Sciatic nerve (tissue), 2 donors: ENCODE data around the gene ALG8. TPM values are rescaled to one million over a fixed set of nuclear protein-coding genes. Genes with fewer than 3 reads are reported as not detected.
"Not testable (repeated sequence)": the region's sequence is repeated elsewhere in the genome, so short reads cannot be mapped to it uniquely, and the experiment has no call there.

Source experiments
- ATAC-seq: fragments of 200-7000 bp; cut with Tn5 transposase; one replicate; pipeline ENCODE4 v1.9.1; 2020; ENCODE audit warnings: mild to moderate bottlenecking, moderate library complexity
- DNase-seq: peaks from one replicate; pipeline ENCODE4 v3.0.0-alpha.2; 2020; ENCODE audit warnings: low spot score
- intact Hi-C: fragments of 100-400 bp; cut with DNase I; formaldehyde crosslinking; loops from one replicate; pipeline ENCODE4 v1.14.2; 2022
- total RNA-seq: library from RNA; stranded (reverse); fragmentation: NEBNext Ultra II Directional; extraction: Animal tissue kit (Norgen Biotek cat#: 25700); gene quantifications from one replicate; pipeline ENCODE4 v1.2.1, GENCODE V29; 2021
- donor health status: DM: no; HTN: no; CAD: no.
- donor health status: DM: no; HTN: no; CAD: no.

ALG8 gene
- total RNA-seq, 1 donor from 2014 or later, result 30.9 TPM

- intact Hi-C loops, result no loop called here
- DNase-seq, result no peak
Observed at GRCh38 chr11:78078218-78079167, 60.9 kb downstream of the ALG8 start.

GRCh38 chr11:78077592-78077991 lies 61.8 kb downstream of the ALG8 start:
- ATAC-seq, intact Hi-C loops, DNase-seq: not testable (repeated sequence)

More at GRCh38 chr11:78078218-78079167, 60.9 kb downstream of the ALG8 start:
- ATAC-seq, result no peak

- ATAC-seq (no peak), DNase-seq (no peak)
- intact Hi-C loops, result no loop called here
Observed at GRCh38 chr11:78076733-78077403, 62.6 kb downstream of the ALG8 start.

- ATAC-seq, result no peak
- DNase-seq, result no peak
- intact Hi-C loops, result no loop called here
Observed at GRCh38 chr11:78074756-78075155, 64.7 kb downstream of the ALG8 start.

- no peak for ATAC-seq
- intact Hi-C loops, result no loop called here
- no peak for DNase-seq
Observed at GRCh38 chr11:78072455-78072854, 67.0 kb downstream of the ALG8 start.

GRCh38 chr11:78071717-78072116 lies 67.7 kb downstream of the ALG8 start:
- DNase-seq, result no peak
- intact Hi-C loops, result no loop called here
- no peak for ATAC-seq

- DNase-seq (no peak), ATAC-seq (no peak)
- intact Hi-C loops, result no loop called here
Observed at GRCh38 chr11:78070621-78071020, 68.8 kb downstream of the ALG8 start.

GRCh38 chr11:78069465-78069864 lies 70.0 kb downstream of the ALG8 start:
- DNase-seq, result no peak
- intact Hi-C loops, result no loop called here
- no peak for ATAC-seq

- ATAC-seq, result no peak
- DNase-seq, result no peak
- intact Hi-C loops, result no loop called here
Observed at GRCh38 chr11:78067704-78068103, 71.7 kb downstream of the ALG8 start.

- DNase-seq (no peak), ATAC-seq (no peak)
- intact Hi-C loops, result no loop called here
Observed at GRCh38 chr11:78066471-78066870, 73.0 kb downstream of the ALG8 start.

- no peak for ATAC-seq
- intact Hi-C loops, result no loop called here
Observed at GRCh38 chr11:78065203-78065602, 74.2 kb downstream of the ALG8 start.

GRCh38 chr11:78063440-78064181 lies 75.8 kb downstream of the ALG8 start, which contains the start of gene THRSP:
Gene THRSP (plus strand): TSS chr11:78063861. CDS start chr11:78063882, 21 bp downstream.
- DNase-seq (no peak), ATAC-seq (peak; percentile 58)
- intact Hi-C loops, result no loop called here

More at GRCh38 chr11:78065203-78065602, 74.2 kb downstream of the ALG8 start:
- DNase-seq, result no peak

- intact Hi-C loops, result no loop called here
- ATAC-seq (no peak), DNase-seq (no peak)
Observed at GRCh38 chr11:78062671-78063070, 76.8 kb downstream of the ALG8 start.

GRCh38 chr11:78061921-78062311 lies 77.5 kb downstream of the ALG8 start:
- DNase-seq (no peak), ATAC-seq (peak; percentile 59)
- intact Hi-C loops, result no loop called here

GRCh38 chr11:78061088-78061920 lies 78.1 kb downstream of the ALG8 start:
- peak; percentile 27 for ATAC-seq

GRCh38 chr11:78060533-78060932 lies 78.9 kb downstream of the ALG8 start:
- no peak for DNase-seq
- ATAC-seq, result no peak
- intact Hi-C loops, result no loop called here

More at GRCh38 chr11:78061088-78061920, 78.1 kb downstream of the ALG8 start:
- intact Hi-C loops, result no loop called here
- DNase-seq, result no peak

- ATAC-seq, intact Hi-C loops, DNase-seq: not testable (repeated sequence)
Observed at GRCh38 chr11:78059749-78060328, 79.6 kb downstream of the ALG8 start.

GRCh38 chr11:78057462-78058055 lies 81.9 kb downstream of the ALG8 start:
- DNase-seq (no peak), ATAC-seq (no peak)
- intact Hi-C loops, result no loop called here
